Measurements from ENCODE around the gene BCAS3.
"Not testable (repeated sequence)": the region's sequence is repeated elsewhere in the genome, so short reads cannot be mapped to it uniquely, and the experiment has no call there.

BCAS3 gene

DNA sequence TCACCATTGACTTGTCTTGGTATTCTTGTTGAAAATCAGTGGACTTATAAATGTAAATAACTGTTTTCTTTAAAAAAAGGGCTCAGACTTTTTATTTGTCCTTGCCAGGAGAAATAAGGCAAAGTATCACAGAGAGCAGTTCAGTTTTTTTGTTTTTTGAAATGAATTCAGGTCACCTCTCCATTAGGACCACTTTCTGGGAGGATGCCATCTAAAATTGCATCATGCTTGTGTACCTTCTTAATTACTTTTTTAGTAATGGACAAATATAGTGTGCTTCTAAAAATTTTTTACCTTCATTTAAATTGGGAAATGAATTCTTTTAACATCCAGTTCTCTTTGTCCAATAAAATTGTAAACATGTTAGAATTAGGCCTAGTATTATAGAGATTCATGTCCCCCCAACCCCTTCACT lies 210.0 kb downstream of the BCAS3 start:
- no peak for DNase-seq (ENCODE audit: low read depth)

- no peak for DNase-seq (ENCODE audit: low read depth)
These were observed 211.4 kb downstream of the BCAS3 start for GRCh38 chr17:60888812-60889709.

GRCh38 chr17:60891149-60891548 lies 213.5 kb downstream of the BCAS3 start:
- DNase-seq (ENCODE audit: low read depth), result no peak

DNA sequence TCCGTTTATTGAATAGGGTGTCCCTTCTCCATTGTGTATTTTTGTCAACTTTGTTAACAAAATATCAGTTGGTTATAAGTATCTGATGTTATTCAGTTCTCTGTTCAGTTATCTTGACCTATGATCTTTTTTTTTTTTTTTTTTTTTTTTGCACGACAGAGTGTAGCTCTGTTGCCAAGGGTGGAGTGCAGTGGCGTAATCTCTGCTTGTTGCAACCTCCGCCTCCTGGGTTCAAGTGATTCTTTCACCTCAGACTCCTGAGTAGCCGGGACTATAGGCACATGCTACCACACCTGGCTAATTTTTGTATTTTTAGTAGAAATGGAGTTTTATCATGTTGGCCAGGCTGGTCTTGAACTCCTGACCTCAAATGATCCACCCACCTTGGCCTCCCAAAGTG lies 215.8 kb downstream of the BCAS3 start:
- no peak for DNase-seq (ENCODE audit: low read depth)

GRCh38 chr17:60896996-60897395 lies 219.3 kb downstream of the BCAS3 start:
- no peak for DNase-seq (ENCODE audit: low read depth)

DNA sequence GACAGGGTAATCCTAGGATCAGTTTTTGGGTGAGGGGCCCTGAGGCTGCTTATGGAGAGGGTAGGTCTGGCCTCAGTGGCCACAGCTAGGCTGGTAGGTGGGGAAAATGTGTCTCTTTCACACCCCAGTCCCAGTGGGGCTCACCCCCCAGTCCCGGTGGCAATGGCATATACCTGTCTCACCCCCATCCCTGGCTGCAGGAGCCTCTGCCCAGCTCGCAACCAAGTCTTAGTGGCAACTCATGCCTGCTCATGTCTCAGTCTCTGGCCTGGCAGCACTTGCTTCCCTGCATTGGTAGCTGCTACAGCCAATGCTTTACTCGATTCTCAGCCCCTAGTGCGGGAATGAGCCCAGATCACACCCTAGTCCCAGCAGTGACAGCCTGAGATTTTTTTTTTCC lies 221.5 kb downstream of the BCAS3 start:
- DNase-seq (ENCODE audit: low read depth), result no peak

DNA sequence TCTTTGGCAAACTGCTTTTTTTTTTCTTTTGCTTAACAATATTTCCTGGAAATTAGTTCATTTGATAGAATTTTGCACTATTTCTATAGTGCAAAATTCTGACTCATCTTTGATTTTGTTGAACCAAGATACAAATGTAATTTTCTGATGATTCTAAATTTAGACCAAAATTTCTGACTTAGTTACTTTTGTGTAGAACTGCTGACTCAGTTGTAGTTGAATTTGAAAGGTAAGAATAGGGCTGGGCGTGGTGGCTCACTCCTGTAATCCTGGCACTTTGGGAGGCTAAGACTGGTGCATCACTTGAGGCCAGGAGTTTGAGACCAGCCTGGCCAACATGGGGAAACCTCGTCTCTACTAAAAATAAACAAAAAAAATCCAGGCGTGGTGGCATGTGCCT lies 223.0 kb downstream of the BCAS3 start:
- DNase-seq (ENCODE audit: low read depth), result no peak

GRCh38 chr17:60901242-60901641 lies 223.6 kb downstream of the BCAS3 start:
- DNase-seq (ENCODE audit: low read depth), result no peak

GRCh38 chr17:60901806-60902205 lies 224.2 kb downstream of the BCAS3 start:
- no peak for DNase-seq (ENCODE audit: low read depth)

DNA sequence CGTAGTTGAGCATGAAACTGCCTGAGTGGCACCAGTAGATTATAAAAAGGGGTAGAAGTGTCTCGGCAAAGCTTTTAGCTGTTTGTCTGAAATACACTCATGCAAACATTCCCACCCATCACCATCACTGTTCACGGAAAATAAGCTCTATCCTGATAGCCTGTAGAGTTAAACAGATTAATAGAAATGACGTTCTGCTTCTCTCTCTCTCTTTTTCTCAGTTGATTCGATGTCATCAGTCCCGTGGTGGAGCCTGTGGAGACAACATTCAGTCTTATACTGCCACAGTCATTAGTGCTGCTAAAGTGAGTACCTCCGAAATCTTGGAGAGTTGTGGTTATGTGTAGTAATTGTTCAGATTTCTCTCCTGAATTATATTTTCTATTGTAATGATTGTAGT lies 224.7 kb downstream of the BCAS3 start:
- no peak for DNase-seq (ENCODE audit: low read depth)

DNA sequence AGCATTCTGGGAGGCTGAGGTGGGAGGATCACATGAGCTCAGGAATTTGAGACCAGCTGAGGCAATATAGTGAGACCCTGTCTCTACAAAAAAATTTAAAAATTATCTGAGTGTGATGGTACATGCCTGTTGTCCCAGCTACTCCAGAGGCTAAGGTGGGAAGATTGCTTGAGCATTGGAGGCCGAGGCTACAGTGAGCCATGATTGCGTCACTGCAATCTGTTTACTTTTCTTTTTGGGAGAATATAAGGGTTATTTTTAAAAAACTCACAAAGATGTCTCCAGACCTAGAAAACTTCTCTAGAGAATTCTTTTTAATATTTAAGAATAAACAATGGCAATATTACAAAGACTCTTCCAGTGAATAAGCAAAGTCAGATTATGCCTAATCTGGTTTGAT lies 226.9 kb downstream of the BCAS3 start:
- no peak for DNase-seq (ENCODE audit: low read depth)

GRCh38 chr17:60905709-60906108 lies 228.1 kb downstream of the BCAS3 start:
- no peak for DNase-seq (ENCODE audit: low read depth)

DNA sequence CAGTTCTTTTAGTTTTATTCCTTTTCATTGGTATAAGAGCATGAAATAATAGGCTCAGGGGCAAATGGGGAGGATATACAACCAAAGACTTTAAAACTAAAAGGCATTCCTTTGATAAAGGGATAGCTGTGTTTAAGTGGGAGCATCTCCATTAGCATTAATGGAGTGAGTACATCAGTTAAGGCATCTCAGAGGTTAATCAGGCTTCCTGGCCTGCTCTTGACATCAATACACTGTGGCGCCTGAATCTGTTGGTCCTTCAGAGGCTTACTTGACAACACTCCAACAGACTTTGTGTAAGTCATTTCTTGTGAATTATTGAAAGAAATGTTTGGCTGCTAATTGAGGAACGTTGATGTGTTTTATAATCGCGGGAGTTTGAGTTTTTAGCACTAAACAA lies 230.7 kb downstream of the BCAS3 start:
- DNase-seq (ENCODE audit: low read depth), result no peak

- DNase-seq (ENCODE audit: low read depth), result no peak
These were observed 231.8 kb downstream of the BCAS3 start for GRCh38 chr17:60909405-60909804.

DNA sequence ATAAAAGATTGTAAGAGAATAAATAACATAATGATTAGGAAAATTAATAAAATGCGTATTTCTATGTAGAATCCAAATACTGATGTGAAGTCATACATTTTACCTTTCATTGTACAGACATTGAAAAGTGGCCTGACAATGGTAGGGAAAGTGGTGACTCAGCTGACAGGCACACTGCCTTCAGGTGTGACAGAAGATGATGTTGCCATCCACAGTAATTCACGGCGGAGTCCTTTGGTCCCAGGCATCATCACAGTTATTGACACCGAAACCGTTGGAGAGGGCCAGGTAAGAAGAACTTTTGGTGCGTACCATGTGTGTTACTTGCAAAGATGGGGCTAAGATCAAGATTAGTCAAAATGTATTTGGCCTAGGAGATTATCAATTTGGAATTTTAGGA lies 232.8 kb downstream of the BCAS3 start:
- no peak for DNase-seq (ENCODE audit: low read depth)

GRCh38 chr17:60914078-60914477 lies 236.4 kb downstream of the BCAS3 start:
- DNase-seq (ENCODE audit: low read depth), result no peak

DNA sequence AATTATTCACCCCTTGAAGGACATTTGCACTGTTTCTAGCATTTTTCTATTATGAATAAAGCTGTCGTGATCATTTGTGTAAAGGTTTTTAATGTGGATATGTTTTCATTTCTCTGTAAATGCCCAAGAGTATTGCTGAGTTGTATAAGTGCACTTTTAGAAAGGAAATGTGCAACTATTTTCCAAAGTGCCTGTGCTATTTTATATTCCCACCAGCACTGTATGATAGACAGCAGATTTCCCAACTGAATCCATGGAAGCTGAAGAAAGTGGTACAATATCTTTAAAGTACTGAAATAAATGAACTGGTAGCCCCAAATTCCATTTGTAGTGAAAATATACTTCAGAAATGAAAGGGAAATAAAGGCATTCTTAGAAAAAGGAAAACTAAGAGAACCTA lies 238.4 kb downstream of the BCAS3 start:
- DNase-seq (ENCODE audit: low read depth), result no peak

GRCh38 chr17:60920107-60920506 lies 242.5 kb downstream of the BCAS3 start:
- no peak for DNase-seq (ENCODE audit: low read depth)

DNA sequence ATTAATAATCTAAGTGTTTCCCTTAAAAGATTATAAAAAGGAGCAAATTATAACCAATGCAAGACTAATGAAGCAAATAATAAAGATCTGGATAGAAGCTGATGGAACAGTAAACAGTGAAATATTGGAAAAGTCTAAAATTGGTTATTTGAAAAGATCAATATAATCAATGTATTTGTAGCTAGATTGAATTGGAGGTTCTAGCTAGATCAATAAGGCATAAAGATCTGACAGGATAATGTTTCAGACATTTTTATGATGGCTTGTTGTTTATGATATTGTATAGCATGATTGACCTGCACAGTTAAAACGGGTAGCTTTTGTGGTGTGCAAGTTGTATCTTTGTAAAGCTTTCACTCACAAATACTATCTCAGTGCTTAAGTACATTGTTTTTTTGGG lies 245.3 kb downstream of the BCAS3 start:
- no peak for DNase-seq (ENCODE audit: low read depth)

- no peak for DNase-seq (ENCODE audit: low read depth)
These were observed 249.0 kb downstream of the BCAS3 start for GRCh38 chr17:60926466-60927183.

DNA sequence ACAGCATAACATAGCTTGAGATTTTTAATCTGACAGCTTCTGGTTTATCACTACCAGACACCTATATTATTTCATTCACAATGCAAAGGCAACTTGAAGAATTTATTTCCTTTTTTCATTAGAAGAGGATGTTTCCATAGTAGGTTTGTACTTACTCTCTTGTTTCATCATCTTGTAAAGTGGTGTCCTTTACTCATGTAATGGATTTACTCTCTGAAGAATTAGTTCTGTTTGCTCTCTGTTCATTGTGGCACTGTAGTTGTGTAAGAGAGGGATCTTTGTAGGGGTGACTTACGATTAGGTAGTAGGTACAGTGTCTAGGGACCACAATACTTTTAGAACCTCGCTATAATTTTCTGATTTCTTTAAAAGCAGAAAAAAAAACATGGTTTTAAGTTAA lies 256.1 kb downstream of the BCAS3 start:
- DNase-seq (ENCODE audit: low read depth), result no peak

- no peak for DNase-seq (ENCODE audit: low read depth)
These were observed 257.1 kb downstream of the BCAS3 start for GRCh38 chr17:60934723-60935122.

DNA sequence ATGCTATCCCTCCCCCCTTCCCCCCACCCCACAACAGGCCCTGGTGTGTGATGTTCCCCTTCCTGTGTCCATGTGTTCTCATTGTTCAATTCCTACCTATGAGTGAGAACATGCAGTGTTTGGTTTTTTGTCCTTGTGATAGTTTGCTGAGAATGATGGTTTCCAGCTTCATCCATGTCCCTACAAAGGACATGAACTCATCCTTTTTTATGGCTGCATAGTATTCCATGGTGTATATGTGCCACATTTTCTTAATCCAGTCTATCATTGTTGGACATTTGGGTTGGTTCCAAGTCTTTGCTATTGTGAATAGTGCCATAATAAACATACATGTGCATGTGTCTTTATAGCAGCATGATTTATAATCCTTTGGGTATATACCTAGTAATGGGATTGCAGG lies 258.3 kb downstream of the BCAS3 start:
- DNase-seq (ENCODE audit: low read depth), result not testable (repeated sequence)

DNA sequence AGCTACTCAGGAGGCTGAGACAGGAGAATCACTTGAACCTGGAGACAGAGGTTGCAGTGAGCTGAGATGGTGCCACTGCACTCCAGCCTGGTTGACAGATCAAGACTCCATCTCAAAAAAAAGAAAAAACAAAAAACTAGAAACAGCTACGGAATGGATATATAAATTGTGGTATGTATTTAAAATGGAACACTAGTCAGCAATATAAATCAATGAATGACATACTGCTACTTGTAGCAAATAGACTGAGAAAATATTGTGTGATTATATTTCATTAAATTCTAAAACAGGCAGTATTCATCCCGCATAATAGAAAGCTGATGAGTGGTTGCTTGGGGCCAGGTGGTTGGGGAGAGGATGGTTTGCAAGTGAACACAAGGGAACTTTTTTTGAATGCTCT lies 261.7 kb downstream of the BCAS3 start:
- no peak for DNase-seq (ENCODE audit: low read depth)
